Neural crest cell (in vitro differentiated cells): ENCODE data around the gene AGBL1. TPM values are rescaled to one million over a fixed set of nuclear protein-coding genes. Genes with fewer than 3 reads are reported as not detected.
"Not testable (repeated sequence)": the region's sequence is repeated elsewhere in the genome, so short reads cannot be mapped to it uniquely, and the experiment has no call there.

Source experiments
- DNase-seq: peaks from one replicate; pipeline ENCODE4 v3.0.0; 2021; ENCODE audit warnings: low read depth, mixed read lengths, low spot score
- H3K27ac Mint-ChIP-seq: one replicate; pipeline ENCODE4 v1.8.0; 2021; ENCODE audit warnings: mild to moderate bottlenecking, mixed read lengths; ENCODE audit not compliant: unreplicated experiment
- H3K27me3 Mint-ChIP-seq: 2 replicates; pipeline ENCODE4 v1.8.0; 2021; ENCODE audit warnings: low read depth, mild to moderate bottlenecking, mixed read lengths
- H3K36me3 Mint-ChIP-seq: 2 replicates; pipeline ENCODE4 v1.8.0; 2021; ENCODE audit warnings: low read depth, mild to moderate bottlenecking, mixed read lengths
- H3K4me1 Mint-ChIP-seq: 2 replicates; pipeline ENCODE4 v1.8.0; 2021; ENCODE audit warnings: mixed read lengths
- H3K4me3 Mint-ChIP-seq: one replicate; pipeline ENCODE4 v1.8.0; 2021; ENCODE audit warnings: mild to moderate bottlenecking, mixed read lengths
- H3K9me3 Mint-ChIP-seq: 2 replicates; pipeline ENCODE4 v1.8.0; 2021; ENCODE audit warnings: mixed read lengths
- CTCF ChIP-seq: fragments of 200-600 bp; sonication (generic); conservative IDR thresholded peaks from 2 replicates; pipeline ENCODE4 v1.5.0; 2021; ENCODE audit warnings: antibody characterized with exemption, mild to moderate bottlenecking
- total RNA-seq: library from RNA; stranded (reverse); gene quantifications from 2 replicates; pipeline ENCODE4 v1.2.1, GENCODE V29; 2021

The AGBL1 gene
- total RNA-seq, 1 donor from 2014 or later, result 0.05 TPM

- Mint-ChIP-seq H3K27ac (no peak overlapping the region), H3K27me3 (no peaks in the 10 kb centered on the region), H3K36me3 (no peaks in the 10 kb centered on the region), H3K4me1 (no peaks in the 10 kb centered on the region), H3K4me3 (no peak overlapping the region), H3K9me3 (no peaks in the 10 kb centered on the region)
- no peak for TF ChIP-seq CTCF
- DNase-seq, result no peak
Measured at GRCh38 chr15:86444527-86444926, 364.9 kb downstream of the AGBL1 start.

- DNase-seq, result no peak
- Mint-ChIP-seq H3K4me3 (no peak overlapping the region), H3K4me1 (no peaks in the 10 kb centered on the region), H3K9me3 (no peaks in the 10 kb centered on the region), H3K36me3 (no peaks in the 10 kb centered on the region), H3K27me3 (no peaks in the 10 kb centered on the region), H3K27ac (no peak overlapping the region)
- no peak for TF ChIP-seq CTCF
Measured at GRCh38 chr15:86445579-86446252, 366.0 kb downstream of the AGBL1 start.

GRCh38 chr15:86446253-86446640 is 366.6 kb downstream of the AGBL1 start:
- no peak for DNase-seq
- no peaks in the 10 kb centered on the region for H3K9me3 Mint-ChIP-seq
- no peaks in the 10 kb centered on the region for H3K27me3 Mint-ChIP-seq
- TF ChIP-seq CTCF, result no peak
- no peak overlapping the region for H3K4me3 Mint-ChIP-seq
- H3K36me3 Mint-ChIP-seq, result no peaks in the 10 kb centered on the region
- no peaks in the 10 kb centered on the region for H3K4me1 Mint-ChIP-seq
- no peak overlapping the region for H3K27ac Mint-ChIP-seq

GRCh38 chr15:86465470-86466039 is 385.9 kb downstream of the AGBL1 start:
- not testable (repeated sequence) for H3K4me3 Mint-ChIP-seq, H3K27me3 Mint-ChIP-seq, H3K36me3 Mint-ChIP-seq, DNase-seq, H3K27ac Mint-ChIP-seq, H3K4me1 Mint-ChIP-seq
- peaks cover 11% of the 10 kb centered on the region for H3K9me3 Mint-ChIP-seq

- no peaks in the 10 kb centered on the region for H3K36me3 Mint-ChIP-seq
- DNase-seq, result no peak
- H3K9me3 Mint-ChIP-seq, result no peaks in the 10 kb centered on the region
- TF ChIP-seq CTCF, result no peak
- H3K4me1 Mint-ChIP-seq, result no peaks in the 10 kb centered on the region
- no peak overlapping the region for H3K27ac Mint-ChIP-seq
- no peak overlapping the region for H3K4me3 Mint-ChIP-seq
- peaks cover 7% of the 10 kb centered on the region for H3K27me3 Mint-ChIP-seq
Measured at GRCh38 chr15:86481720-86482119, 402.0 kb downstream of the AGBL1 start.

- no peak for TF ChIP-seq CTCF
- Mint-ChIP-seq H3K4me1 (no peaks in the 10 kb centered on the region), H3K9me3 (no peaks in the 10 kb centered on the region), H3K27me3 (peaks cover 7% of the 10 kb centered on the region), H3K27ac (no peak overlapping the region), H3K36me3 (no peaks in the 10 kb centered on the region), H3K4me3 (no peak overlapping the region)
- no peak for DNase-seq
Measured at GRCh38 chr15:86483936-86484335, 404.3 kb downstream of the AGBL1 start.
